Measurements from ENCODE around the gene INHBC. TPM values are rescaled to one million over a fixed set of nuclear protein-coding genes. Genes with fewer than 3 reads are reported as not detected.

The INHBC gene
- total and polyA plus RNA-seq, 2 donors (not counting 1 experiment from before 2014, with no cell fraction given): 0.17 to 0.31 TPM

- POLR2A ChIA-PET: interaction anchor here (0.6 to 2.0 kb wide), 7 partner anchors 18 to 773 kb away, joined by 3 to 10 read pairs (median 5); partner anchors contain the start of gene ARHGAP9
- intact Hi-C loops (cut with micrococcal nuclease): loop anchor here (1.0 to 10.0 kb wide), 7 partner anchors 28 to 347 kb away; partner anchors contain the start of genes CDK4, DDIT3, MARCHF9 and R3HDM2
- Histone ChIP-seq H4K20me1 (ENCODE audit: control insufficient read depth, insufficient read depth, low read length, poor library complexity, severe bottlenecking) (no peaks in the 10 kb centered on the region), H3K27ac (ENCODE audit: low read length in 2 of 2) (peak overlapping the region; percentile 88 to 92), H3K36me3 (replicated peaks in 1 of 2; ENCODE audit: control extremely low read depth in 1 of 2, control insufficient read depth in 1 of 2, extremely low read depth in 1 of 2, insufficient read depth in 2 of 2, low read length in 1 of 2) (no peaks in the 10 kb centered on the region), H3K9me3 (ENCODE audit: control extremely low read depth in 1 of 3, control insufficient read depth in 2 of 3, insufficient read depth in 1 of 3, low read length in 2 of 3) (no peaks in the 10 kb centered on the region), H2AFZ (ENCODE audit: insufficient read depth, low read depth, low read length, poor library complexity, severe bottlenecking) (peak overlapping the region; percentile 78), H3K27me3 (replicated peaks in 1 of 4; ENCODE audit: control extremely low read depth in 1 of 4, control insufficient read depth in 3 of 4, insufficient read depth in 4 of 4, low read length in 3 of 4) (no peaks in the 10 kb centered on the region), H3K4me1 (ENCODE audit: control insufficient read depth in 2 of 2, insufficient read depth in 2 of 2, low read length in 2 of 2) (peaks cover 30 to 58% of the 10 kb centered on the region in 2 donors), H3K9ac (ENCODE audit: low read length) (peak overlapping the region; percentile 81), H3K79me2 (ENCODE audit: control insufficient read depth, insufficient read depth, low read length) (peaks cover 6% of the 10 kb centered on the region), H3K4me2 (replicated peaks; ENCODE audit: low read depth, low read length, poor library complexity, severe bottlenecking) (peak overlapping the region; percentile 94), H3K4me3 (ENCODE audit: control extremely low read depth in 1 of 5, extremely low read depth in 1 of 5, insufficient read depth in 1 of 5, low read depth in 2 of 5, low read length in 4 of 5) (peak overlapping the region; percentile 58 to 93 (median 89))
- peak overlapping the region; percentile 95 for H3K27ac Mint-ChIP-seq
- H3K4me3 Mint-ChIP-seq: peak overlapping the region; percentile 98
- H3K9me3 Mint-ChIP-seq (ENCODE audit: insufficient read depth): no peaks in the 10 kb centered on the region
- H3K27me3 Mint-ChIP-seq: no peaks in the 10 kb centered on the region
- CTCF ChIA-PET: interaction anchor here (0.6 to 7.6 kb wide), 42 partner anchors 9 to 449 kb away, joined by 3 to 166 read pairs (median 5); partner anchors contain the start of genes ARHGAP9, B4GALNT1, DDIT3 and INHBC
- peaks cover 53% of the 10 kb centered on the region for H3K4me1 Mint-ChIP-seq
- TF ChIP-seq EZH2 (IDR thresholded peaks at IDR 0.05; ENCODE audit: borderline replicate concordance, insufficient read depth, low read depth, low read length, poor library complexity, severe bottlenecking) (no peak), CTCF (IDR thresholded peaks at IDR 0.05) (peak; percentile 84)
- ATAC-seq (ENCODE audit: low read depth) (peak; percentile 71), DNase-seq (peak; percentile 97)
- 0% methylated on average over 18 of the region's 24 CpGs for WGBS (ENCODE audit: insufficient coverage)
These were observed 24.6 kb downstream of the INHBC start for GRCh38 chr12:57459055-57459749.

Measured in B cell (primary cell).